Breast epithelium (tissue), 4 donors: Measurements from ENCODE around the gene DST. TPM values are rescaled to one million over a fixed set of nuclear protein-coding genes. Genes with fewer than 3 reads are reported as not detected.

Experiments
- DNase-seq, 2 donors: peaks; one replicate each; pipeline ENCODE4 v3.0.0-alpha.2; 2019; ENCODE audit warnings: low spot score in 2 of 2
- H3K27ac ChIP-seq, 2 donors: fragments of 200-600 bp; sonication (generic) in 1 of 2; one replicate each; pipeline ENCODE4 v1.5.1; 2016 to 2019; ENCODE audit warnings: mild to moderate bottlenecking in 1 of 2
- H3K27me3 ChIP-seq, 2 donors: fragments of 200-600 bp; sonication (generic) in 1 of 2; one replicate each; pipeline versions ENCODE4 v1.5.1 to v1.6.0; 2017 to 2019; ENCODE audit warnings: control low read depth in 1 of 2, mild to moderate bottlenecking in 1 of 2
- H3K36me3 ChIP-seq: fragments of 200-600 bp; one replicate; pipeline ENCODE4 v1.5.1; 2019
- H3K4me1 ChIP-seq, 2 donors: fragments of 200-600 bp; sonication (generic); one replicate each; pipeline ENCODE4 v1.5.1; 2016 to 2019; ENCODE audit warnings: control low read depth in 1 of 2
- H3K4me3 ChIP-seq, 3 donors: fragments of 200-600 bp; sonication (generic); 1 replicate in 2 of 3; 2 replicates in 1 of 3; pipeline ENCODE4 v1.5.1; 2016 to 2019; ENCODE audit warnings: mild to moderate bottlenecking in 3 of 3, moderate library complexity in 2 of 3
- H3K9me3 ChIP-seq, 2 donors: fragments of 200-600 bp; sonication (generic) in 1 of 2; one replicate each; pipeline ENCODE4 v1.5.1; 2016 to 2019; ENCODE audit warnings: control low read depth in 1 of 2
- CTCF ChIP-seq, 3 donors: fragments of 450-650 bp; IDR thresholded peaks; one replicate each; pipeline ENCODE4 v1.5.1; 2016 to 2017; ENCODE audit warnings: antibody characterized with exemption in 3 of 3, mild to moderate bottlenecking in 3 of 3, moderate library complexity in 3 of 3
- POLR2A ChIP-seq: fragments of 450-650 bp; IDR thresholded peaks from one replicate; pipeline ENCODE4 v1.6.1; 2016; ENCODE audit warnings: antibody characterized with exemption, mild to moderate bottlenecking, moderate library complexity
- POLR2AphosphoS5 ChIP-seq, 3 donors: sonication (generic); formaldehyde crosslinking; IDR thresholded peaks; one replicate each; pipeline ENCODE4 v1.6.1; 2017; ENCODE audit warnings: antibody characterized with exemption in 3 of 3
- intact Hi-C: fragments of 100-400 bp; cut with DNase I; formaldehyde crosslinking; loops from one replicate; pipeline ENCODE4 v1.15.1; 2023; ENCODE audit warnings: low total_unique reads
- total RNA-seq, 3 donors: library from RNA; depleted of rRNA; stranded (reverse); fragments of >200 nt; gene quantifications; one replicate each; pipeline ENCODE4 v1.1.0, GENCODE V29; 2016

Gene DST
- total RNA-seq, 3 donors from 2014 or later = 272 to 1,354 (median 700) TPM

DNA sequence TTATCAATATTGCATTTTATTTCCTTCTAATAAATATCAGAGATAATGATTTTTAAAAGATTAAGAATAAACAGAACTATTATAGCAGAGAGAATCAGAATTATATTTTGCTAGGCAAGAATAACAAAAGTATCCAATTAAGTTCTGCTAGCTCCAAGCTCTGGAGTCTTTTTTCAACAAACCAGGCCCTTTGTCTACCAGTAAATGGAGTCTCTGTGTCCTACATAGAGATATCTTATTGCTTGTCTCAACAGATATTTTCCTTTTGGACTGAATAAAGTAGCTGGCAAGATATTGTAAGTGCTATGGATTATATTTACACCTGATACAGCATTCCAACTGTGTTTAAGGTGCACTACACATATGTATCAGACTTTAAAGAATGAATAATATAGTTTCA is 107.1 kb downstream of the DST start:
- Histone ChIP-seq H3K27ac (no peak overlapping the region), H3K4me3 (no peak overlapping the region), H3K4me1 (no peaks in the 10 kb centered on the region), H3K9me3 (no peaks in the 10 kb centered on the region), H3K36me3 (peaks cover 3% of the 10 kb centered on the region), H3K27me3 (no peaks in the 10 kb centered on the region)
- intact Hi-C loops = no loop called here
- TF ChIP-seq CTCF (IDR thresholded peaks at IDR 0.05) (no peak), POLR2AphosphoS5 (IDR thresholded peaks at IDR 0.05) (no peak), POLR2A (no peak)
- no peak for DNase-seq

DNA sequence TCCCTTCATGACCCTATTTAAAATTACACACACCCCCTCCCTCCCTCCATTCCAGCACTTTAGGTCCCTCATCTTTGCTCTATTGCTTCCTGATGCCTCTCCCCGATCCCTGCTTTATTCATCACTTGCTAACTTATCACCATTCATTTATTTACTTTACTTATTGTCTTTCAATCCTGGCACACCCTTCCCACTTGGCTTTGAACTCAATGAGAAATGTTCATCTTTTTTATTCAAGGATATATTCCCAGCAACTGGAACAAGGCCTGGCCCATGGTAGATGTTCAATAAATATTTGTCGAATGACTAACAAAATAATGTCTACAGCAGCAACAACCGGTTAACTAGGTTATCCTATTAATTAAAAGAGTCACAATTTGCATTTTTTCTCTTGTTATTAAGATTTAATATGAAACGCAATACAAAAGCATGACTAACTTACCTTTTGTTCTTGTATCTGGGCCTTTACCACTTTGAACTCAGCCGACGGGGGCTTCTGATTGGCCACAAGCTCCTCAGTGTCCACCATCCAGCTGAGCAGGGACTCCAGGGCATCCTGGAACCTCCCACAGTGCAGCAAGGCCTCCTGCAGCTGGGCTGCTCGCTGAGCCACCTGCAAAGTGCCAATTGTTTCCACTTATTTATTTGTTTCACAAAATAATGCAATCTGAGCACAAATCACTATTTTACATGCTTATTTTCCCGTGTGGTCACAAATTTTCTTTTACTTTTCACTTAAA is 107.8 kb downstream of the DST start:
- intact Hi-C loops = no loop called here
- DNase-seq = no peak
- H3K4me3 ChIP-seq = no peak overlapping the region
- no peak overlapping the region for H3K27ac ChIP-seq
- no peaks in the 10 kb centered on the region for H3K27me3 ChIP-seq
- H3K36me3 ChIP-seq = peaks cover 3% of the 10 kb centered on the region
- no peaks in the 10 kb centered on the region for H3K4me1 ChIP-seq
- TF ChIP-seq POLR2A = no peak
- no peaks in the 10 kb centered on the region for H3K9me3 ChIP-seq

- TF ChIP-seq POLR2AphosphoS5 (IDR thresholded peaks at IDR 0.05) (no peak), POLR2A (no peak), CTCF (IDR thresholded peaks at IDR 0.05) (no peak)
- Histone ChIP-seq H3K27me3 (no peaks in the 10 kb centered on the region), H3K4me1 (no peaks in the 10 kb centered on the region), H3K27ac (no peak overlapping the region), H3K9me3 (no peaks in the 10 kb centered on the region), H3K36me3 (peaks cover 3% of the 10 kb centered on the region), H3K4me3 (no peak overlapping the region)
- no peak for DNase-seq
- intact Hi-C loops = no loop called here
Observed at GRCh38 chr6:56532766-56533551, 109.7 kb downstream of the DST start.

DNA sequence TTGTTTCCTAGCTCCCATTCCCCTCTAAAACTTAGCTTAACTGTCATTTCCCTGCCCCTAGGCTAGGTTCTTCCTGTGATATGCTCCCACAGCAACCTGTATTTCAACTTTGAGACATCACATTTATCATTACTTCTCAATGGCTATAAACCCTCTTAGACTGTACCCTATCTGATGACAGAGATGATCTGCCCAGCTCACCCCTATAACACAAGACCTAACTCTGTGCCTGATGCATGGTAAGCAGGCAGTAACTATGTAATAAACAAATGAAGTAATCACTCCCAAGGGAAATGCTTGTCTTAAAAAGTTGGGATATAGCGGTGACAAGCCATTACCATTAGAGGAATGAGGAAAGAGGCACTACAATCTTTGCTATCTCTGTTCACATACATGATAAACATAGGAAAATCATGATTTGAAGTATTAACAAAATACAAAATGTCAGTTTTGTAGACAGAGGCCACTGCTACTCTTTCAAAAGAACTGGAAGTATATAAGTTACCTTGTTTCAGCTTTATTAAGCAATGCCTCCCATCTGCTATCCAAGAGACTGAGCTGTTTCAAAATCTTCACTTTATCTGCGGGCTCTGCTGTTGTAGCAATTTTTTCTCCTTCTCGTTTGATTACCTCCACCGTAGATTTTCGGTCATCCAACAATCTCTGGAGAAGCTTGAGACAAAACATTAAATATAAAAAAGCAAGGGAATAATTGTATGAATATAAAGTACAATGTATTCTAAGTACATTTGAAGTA is 110.7 kb downstream of the DST start:
- Histone ChIP-seq H3K36me3 (peaks cover 3% of the 10 kb centered on the region), H3K4me3 (no peak overlapping the region), H3K4me1 (no peaks in the 10 kb centered on the region), H3K27me3 (no peaks in the 10 kb centered on the region), H3K9me3 (no peaks in the 10 kb centered on the region), H3K27ac (no peak overlapping the region)
- TF ChIP-seq POLR2A (no peak), POLR2AphosphoS5 (IDR thresholded peaks at IDR 0.05) (no peak), CTCF (IDR thresholded peaks at IDR 0.05) (no peak)
- DNase-seq = no peak
- intact Hi-C loops = no loop called here

- no peak for DNase-seq
- H3K36me3 ChIP-seq = no peaks in the 10 kb centered on the region
- no peak for TF ChIP-seq POLR2A
- no peak for TF ChIP-seq POLR2AphosphoS5 (IDR thresholded peaks at IDR 0.05)
- TF ChIP-seq CTCF (IDR thresholded peaks at IDR 0.05) = no peak
- no peak overlapping the region for H3K4me3 ChIP-seq
- no peak overlapping the region for H3K27ac ChIP-seq
- intact Hi-C loops = no loop called here
- no peaks in the 10 kb centered on the region for H3K9me3 ChIP-seq
- H3K4me1 ChIP-seq = no peaks in the 10 kb centered on the region
- H3K27me3 ChIP-seq = no peaks in the 10 kb centered on the region
Observed at GRCh38 chr6:56529594-56530191, 113.0 kb downstream of the DST start.
